Cerebellar nuclear complex (tissue), 1 donor: ENCODE measurements around the gene PPARA.

Experiments
- DNase-seq, 2 experiments: peaks; one replicate each; lab custom pipeline; 2025; lab: John Stamatoyannopoulos, UW

Gene PPARA

DNA sequence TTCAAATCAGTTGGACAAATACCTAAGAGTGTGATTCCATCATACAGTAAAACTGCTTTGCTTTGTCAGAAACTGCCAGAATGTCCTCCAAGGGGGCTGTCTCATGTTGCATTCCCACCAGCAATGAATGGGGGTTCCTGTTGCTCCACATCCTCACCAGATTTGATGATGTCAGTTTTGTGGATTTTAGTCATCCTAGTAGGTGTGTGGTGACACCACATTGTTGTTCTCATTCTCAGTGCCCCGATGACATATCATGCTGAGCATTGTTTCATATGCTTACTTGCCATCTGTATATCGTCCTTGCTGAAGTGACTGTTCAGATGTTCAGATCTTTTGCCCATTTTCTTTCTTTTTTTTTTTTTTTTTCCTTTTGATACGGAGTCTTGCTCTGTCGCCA is 62.7 kb downstream of the PPARA start:
- no peak for DNase-seq

DNA sequence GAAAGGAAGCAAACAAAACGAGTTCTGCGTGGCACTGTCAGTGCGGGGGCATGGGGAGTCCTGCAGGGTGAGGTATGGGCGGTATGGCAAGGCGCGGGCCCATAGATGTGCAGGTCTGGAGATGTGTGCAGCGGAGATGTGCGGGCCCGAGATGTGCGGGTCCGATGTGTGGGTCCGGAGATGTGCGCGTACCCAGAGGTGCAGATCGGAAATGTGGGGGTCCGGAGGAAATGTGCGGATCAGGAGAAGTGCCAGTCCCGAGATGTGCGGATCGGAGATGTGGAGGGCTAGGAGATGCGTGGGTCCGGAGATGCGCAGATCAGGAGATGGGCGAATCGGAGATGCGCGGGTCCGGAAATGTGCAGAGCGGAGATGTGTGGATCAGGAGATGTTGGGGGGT is 63.8 kb downstream of the PPARA start:
- DNase-seq: no peak

DNA sequence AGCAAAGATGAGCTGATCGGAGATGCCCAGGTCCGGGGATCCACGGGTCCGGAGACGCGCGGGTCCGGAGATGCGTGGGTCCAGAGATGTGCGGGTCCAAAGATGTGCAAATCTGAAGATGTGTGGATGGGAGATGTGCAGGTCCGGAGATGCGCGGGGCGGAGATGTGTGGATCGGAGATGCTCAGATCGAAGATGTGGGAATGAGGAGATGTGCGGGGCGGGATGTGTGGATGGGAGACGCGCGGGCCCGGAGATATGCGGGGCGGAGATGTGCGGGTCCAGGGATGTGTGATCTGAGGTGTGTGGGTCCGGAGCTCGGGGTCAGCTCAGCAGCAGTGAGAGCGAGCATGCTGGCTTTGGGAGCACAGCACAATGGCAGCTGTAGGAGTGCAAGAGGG is 64.3 kb downstream of the PPARA start:
- DNase-seq: no peak

DNA sequence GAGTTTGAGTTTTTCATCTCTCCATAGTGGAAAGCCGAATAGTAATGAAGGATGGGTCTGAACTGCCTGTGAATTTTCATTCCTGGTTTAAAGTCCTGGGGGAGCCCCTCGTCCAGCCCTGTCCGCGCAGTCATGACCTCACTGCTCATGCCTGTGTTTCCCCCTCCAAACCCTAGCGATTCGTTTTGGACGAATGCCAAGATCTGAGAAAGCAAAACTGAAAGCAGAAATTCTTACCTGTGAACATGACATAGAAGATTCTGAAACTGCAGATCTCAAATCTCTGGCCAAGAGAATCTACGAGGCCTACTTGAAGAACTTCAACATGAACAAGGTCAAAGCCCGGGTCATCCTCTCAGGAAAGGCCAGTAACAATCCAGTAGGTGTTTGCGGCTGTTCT is 69.3 kb downstream of the PPARA start:
- DNase-seq: no peak

DNA sequence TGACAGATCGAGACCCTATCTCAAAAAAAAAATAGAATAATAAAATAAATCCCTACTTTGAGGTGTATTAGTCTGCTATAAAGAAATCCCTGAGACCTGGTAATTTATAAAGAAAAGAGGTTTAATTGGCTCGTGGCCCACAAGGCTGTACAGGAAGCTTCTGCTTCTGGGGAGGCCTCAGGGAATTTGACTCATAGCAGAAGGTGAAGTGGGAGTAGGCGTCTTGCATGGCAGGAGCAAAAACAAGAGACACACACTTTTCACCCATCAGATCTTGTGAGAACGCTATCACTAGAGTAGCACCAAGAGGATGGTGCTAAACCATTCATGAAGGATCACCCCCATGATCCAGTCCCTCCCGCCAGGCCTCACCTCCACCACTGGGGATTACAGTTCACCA is 70.6 kb downstream of the PPARA start:
- DNase-seq: no peak

DNA sequence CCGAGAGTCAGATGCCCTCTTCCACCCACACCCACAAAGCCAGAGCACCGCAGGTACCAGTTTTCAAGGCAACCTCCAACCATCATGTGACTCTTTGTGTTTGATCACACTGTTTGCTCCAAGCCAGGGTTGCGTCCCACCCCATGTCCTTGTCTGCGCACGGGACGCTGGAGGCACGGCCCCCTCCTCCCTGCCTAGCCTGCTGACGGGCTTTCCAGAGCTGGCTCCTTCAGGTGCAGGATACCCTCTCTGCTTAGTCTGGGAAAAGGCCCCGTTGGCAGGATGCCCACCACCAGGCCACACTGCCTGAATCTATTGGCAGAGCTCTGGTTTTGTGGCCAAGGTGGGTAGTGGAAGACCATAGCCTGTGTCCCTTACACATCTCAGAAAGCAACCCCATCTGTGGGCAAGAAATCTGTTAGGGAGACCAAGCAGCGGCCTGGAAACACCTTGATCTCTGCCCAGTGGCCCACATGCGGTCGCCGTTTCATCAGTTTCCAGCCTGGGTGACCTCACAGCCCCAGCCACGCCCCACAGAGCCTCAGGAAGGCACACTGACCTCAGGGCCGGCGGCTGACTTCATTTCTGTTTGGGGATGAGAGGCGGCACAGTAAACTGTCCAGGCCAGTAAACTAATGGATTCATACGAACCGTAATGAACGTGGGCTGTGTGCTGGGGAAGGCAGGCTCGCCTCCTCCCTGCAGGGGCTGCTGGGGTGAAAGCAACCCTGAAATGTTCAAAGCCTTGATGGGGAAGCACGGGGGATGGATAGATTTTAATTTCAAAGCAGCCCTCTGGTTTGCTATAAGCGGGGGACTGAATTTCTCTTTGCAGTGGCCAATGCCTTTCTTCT is 73.9 kb downstream of the PPARA start:
- no peak for DNase-seq

DNA sequence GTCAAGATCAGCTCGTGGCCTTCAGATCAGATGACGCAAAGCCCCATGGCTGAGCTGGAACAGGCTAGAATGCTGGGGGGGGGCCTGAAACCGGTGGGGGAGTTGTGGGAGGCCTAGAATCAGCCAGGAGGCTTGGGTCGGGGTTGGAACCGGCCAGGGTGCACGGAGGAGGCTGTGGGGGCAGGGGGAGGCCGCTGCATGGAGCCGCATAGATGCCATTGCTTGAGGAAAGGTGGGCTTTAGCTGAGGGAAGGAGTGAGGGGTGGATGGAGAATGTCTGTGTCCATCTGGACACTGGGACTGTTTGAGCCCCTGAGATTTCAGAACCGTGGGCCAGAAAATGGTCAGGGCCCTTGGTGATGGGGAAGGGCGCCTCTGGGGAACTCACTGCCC is 74.6 kb downstream of the PPARA start:
- no peak for DNase-seq

DNA sequence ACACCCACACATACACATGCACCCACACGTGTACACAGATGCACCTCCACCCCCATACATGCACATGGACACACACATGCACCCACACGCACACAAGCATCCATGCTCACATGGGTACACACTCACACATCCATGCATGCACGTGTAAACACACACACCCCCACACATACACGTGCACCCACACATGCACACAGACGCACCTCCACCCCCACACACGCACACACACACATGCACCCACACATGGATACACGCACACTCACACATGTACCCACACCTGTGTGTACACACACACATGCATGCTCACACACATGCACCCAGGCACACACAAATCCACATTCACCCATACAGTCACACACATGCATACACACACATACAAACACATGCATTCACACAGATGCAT is 75.3 kb downstream of the PPARA start:
- no peak for DNase-seq

DNA sequence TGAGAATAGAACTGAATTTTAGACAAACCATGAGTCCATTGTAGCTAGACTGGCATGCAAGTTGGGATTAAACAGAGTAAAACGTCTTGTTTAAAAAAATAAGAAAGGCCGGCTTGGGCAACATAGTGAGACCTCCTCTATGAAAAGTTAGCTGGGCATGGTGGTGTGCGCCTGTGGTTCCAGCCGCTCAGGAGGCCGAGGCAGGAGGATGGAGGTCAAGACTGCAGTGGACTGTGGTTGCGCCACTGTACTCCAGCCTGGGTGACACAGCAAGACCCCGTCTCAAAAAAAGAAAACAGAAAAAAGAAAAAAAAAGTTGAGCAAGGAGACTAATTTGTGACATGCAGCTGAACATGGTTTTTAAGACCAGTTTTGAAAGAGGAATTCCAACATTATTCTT is 76.3 kb downstream of the PPARA start:
- no peak for DNase-seq

DNA sequence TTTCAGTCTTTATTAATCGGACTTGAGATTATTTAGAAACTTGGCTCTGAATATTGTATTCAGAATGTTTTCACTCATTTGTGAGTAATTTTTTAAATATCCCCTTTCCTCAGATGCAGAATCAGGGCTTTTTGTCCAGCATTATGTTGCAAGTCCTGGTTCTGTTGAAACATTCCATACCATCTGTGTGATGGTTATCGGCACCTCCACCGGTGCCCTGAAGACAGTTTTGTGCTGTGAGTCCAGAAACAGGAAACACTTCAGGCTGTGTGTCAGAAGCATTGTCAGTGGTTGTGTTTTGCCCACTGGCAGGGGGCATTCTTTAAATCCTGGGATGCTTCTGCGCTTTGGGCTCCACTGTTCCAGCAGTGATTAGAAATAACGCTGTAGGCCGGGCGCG is 79.4 kb downstream of the PPARA start:
- DNase-seq: no peak

DNA sequence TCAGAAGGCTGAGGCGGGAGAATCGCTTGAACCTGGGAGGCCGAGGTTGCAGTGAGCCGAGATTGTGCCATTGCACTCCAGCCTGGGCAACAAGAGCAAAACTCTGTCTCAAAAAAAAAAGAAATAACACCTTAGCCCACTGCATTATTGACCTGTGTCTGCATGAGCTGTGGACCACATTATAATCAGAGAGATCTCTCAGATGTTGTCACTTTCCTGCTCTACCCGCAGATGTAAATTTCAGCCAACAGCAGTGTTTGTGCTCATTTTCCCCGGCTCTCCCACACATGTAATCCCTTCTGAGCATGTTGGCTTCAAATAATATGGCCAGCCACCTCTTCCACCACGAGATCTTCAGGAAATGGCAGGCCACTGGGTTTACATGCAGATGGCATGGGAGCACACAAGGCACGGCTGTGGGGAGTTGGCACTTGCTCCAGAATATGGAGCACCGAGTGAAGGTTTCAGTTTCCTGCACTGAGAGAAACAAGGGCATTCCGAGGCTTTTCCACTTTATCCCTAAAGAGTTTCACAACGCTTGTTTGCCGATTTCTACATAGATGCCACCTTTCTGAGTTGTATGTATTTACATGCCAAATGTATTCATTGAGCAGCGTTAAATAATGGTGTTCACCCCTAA is 80.1 kb downstream of the PPARA start:
- no peak for DNase-seq

DNA sequence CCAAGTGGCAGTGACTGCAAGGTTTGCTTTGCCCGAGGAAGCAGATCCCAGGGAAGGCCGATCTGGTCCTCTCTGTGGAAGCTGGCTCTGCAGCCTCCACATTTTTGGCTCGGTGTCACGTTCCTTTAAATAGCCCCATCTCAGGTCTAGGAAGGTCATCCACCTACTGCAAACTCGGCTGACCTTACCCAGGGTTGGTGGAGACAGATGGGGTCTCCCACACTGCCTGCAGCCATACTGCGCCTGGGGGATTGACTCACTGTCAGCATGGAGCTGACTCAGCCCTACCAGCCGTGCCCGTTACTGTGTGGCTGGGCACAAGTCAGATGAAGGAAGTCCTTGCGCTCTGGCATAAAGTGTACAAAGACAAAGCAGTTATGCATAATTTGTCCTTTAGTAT is 82.9 kb downstream of the PPARA start:
- DNase-seq: peak in 1 of 2 experiments; percentile 19

DNA sequence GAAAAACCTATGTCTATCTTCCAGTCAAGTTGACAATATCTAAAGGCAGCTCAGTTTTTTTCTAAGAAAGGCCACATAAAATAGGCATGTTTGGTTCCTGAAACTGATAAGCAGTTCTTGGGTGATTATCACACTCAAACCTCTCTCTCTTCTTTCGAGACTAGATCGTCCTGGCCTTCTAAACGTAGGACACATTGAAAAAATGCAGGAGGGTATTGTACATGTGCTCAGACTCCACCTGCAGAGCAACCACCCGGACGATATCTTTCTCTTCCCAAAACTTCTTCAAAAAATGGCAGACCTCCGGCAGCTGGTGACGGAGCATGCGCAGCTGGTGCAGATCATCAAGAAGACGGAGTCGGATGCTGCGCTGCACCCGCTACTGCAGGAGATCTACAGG is 84.6 kb downstream of the PPARA start:
- no peak for DNase-seq

DNA sequence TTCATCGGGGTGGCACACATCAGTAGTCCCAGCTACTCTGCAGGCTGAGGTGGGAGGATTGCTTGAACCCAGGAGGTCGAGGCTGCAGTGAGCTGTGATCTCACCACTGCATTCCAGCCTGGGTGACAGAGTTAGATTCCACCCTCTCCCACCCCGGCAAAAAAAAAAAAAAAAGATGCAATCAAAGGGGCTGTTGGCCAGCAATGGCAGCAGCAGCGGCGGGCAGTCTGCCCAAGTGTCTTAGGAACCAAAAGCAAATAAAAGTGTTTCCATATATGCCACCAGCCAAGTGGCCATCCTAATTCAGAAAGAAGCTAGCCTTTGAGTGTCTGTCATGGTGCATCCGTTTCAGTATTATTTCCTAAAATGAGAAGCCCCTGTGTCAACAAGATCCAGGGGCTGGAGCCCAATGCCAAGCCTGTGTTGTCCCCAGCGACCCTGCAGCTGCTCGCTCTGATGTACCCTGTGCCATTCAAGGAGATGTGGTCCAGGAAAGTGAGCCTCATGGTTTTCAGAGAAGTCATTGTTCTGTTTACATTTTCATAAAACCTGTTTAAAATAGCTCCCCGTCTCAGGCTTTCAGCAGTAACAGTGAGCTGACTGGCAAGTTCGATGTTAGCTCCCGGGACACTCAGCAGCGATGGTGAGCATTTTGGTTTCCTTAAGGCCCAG is 87.3 kb downstream of the PPARA start:
- DNase-seq: no peak

DNA sequence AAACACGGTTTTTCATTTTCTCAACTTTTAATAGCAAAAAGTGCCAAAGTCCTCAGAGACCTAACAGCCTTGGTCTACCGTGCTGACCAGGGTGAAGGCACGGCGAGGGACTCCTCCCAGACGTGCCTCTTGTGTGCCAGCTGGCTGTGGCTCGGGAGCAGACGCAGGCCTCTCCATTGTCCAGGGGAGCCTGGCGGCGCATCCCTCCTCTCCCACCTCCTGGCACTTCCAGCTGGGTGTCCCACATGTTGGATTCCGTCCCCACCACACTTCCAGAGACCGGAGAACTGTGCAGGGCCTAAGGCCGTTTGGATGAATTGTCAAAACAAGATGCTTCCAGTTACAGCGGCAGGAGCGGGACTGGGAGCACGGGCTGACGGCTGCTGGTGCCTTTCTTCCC is 88.2 kb downstream of the PPARA start:
- DNase-seq: no peak

DNA sequence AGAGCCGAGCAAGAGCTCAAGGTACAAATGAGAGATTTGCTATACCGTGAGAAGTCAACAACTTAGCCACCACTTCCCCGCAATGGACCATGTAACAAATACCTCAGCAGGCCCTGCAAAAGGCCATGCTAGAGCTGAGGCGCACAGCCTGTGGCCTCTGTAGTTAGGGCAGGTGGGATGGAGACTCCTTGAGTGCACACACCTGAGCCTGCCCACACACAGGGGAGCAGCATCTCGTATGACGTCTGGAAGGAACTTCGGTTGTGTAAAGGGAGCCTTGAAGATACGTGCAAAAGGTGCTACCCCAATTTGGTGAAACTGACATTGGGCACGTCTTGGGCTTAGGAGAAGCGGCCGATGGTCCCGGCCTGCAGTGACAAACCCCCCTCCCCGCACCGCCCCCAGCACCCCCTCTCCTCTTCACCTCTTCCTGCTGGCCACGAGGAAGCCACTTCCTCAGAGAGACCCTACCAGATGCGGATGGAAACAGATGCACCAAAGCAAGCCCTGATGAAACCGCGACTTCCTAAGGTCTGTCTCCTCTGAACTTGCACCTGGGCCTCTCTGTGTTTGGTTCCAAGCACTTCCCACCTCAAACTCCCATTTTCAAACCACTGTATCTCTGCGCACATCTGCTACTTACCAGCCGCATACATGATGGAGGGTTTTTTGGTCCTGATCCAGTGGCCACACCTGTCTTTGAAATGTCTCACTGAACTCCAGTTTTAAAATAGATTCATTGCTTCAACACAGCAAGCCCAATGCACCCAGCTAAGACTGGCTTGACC is 89.1 kb downstream of the PPARA start:
- DNase-seq: no peak

DNA sequence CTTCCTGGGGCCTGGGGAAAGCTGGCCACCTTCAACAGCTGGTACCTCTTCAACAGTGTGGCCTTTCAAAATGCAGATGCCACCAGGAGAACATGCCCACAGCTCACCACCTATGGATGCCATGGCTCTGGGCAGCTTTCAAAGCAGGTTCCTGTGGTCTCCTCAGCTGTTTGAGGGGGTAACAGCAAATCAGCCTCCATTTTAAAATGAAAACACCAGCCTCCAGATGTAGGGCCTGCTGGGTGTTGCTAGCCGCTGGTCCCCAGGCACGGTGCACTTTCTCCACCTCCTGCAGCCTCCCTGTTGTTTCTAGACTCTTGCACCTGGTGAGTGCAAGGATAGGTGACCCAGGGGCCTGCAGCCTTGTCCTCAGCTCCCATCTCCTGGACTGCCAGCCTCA is 89.7 kb downstream of the PPARA start:
- no peak for DNase-seq

DNA sequence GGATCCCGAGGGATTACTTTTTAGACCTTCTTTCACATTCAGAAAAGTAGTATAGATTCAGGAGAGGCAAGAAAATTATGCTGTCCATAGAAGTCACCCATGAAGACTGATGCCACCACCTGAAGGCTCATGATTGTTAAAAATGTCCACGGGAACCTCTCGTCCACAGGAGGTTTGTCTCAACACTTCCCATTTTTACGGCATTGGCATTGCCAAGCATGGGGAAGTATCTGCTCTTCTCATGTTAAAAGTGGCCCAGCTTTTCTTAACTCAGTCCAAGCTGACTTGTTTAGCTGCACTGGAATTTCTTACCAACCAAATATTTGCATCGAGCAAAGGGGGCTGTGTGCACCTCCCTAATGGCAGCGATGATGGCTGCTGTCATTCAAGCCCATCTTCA is 90.2 kb downstream of the PPARA start:
- DNase-seq: no peak

DNA sequence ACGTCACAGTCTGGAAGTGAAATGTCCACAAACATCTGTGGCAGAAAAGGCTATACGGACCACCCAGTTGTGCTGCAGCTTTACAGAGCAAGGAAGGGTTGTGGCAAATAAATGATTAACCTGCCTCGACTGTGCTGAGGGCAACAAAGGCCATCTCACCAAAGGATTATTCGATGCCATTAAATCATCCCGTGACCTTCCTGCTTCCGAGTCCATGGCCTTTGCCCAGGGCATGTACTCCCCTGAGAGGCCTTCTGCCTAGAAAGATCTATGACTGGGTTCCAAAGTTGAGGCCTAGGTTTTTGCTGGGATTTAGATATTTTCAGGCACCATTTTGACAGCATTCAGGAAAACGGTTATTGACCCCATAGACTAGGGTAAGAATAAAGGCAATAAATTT is 90.6 kb downstream of the PPARA start:
- no peak for DNase-seq

DNA sequence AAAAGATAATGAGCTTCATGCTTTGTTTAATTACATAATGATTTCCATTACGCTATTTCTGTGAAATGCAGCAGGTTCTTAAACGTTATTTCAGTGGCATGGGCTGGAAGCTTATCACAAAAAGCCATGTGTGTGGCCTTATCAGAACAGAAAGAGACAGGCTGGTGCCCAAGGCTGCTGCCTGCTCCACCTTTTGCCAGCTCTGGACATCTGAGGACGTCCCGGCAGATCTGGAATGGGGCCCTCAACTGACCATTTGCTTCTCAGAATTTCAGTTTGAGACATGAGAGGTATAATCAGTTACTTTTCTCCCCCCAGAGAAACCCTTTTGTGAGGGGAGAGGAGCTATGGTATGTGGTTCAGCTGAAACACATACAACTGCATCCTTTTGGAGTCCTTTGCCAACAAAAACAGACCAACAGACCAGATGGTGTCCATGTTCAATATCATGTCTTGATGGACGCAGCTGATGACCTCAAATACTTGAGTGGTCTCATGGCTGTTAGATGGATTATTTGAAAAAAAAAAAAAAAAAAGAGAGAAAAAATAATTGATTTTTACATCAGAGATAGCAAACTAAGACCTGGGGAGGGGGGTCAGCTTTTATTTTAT is 91.2 kb downstream of the PPARA start:
- no peak for DNase-seq

DNA sequence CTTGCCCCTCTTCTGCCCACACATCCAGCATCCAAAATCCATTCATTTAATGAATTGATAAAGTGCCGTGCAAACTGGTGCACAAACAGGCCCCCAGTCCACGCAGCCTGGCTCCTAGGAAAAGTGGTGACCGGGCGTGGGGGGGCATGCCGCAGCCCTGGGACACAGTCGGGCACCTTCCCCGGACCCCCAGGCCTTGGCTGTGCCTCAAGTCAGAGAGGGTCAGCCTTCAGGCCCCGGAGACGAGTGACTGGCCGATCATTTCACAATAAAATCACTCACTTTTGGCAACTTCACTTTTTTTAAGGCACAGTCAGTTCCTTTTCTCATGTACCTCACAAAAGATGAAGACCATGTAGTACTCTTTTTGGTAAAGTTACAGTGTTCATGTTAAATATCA is 91.8 kb downstream of the PPARA start:
- DNase-seq: no peak

DNA sequence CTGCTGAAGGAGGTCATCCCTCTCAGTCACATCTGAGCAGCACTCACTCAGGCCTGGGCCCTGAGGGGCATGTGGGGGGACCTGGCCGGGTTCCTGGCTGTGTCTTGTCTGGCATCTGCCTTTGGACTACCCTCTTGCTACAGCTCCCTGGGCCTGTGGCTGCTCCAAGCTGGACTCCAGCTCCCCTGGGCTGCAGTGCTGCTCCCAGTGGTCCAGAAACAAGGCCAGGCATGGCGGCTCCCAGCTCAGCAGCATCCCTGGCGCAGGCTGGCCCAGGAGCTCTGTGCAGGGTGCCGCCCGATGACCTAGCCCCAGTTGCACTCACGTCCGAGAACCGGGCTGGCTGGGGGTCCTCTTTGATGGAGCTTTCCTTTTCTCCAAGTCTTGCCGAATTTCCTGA is 94.4 kb downstream of the PPARA start:
- DNase-seq: no peak
